GM19438 (cell line): Measurements from ENCODE around the gene C1orf21.

Experiments used
- ATAC-seq: cut with Tn5 transposase; IDR thresholded peaks from one replicate; pipeline ENCODE4 v1.9.1; 2021; ENCODE audit warnings: low read depth; ENCODE audit not compliant: unreplicated experiment

Gene C1orf21

DNA sequence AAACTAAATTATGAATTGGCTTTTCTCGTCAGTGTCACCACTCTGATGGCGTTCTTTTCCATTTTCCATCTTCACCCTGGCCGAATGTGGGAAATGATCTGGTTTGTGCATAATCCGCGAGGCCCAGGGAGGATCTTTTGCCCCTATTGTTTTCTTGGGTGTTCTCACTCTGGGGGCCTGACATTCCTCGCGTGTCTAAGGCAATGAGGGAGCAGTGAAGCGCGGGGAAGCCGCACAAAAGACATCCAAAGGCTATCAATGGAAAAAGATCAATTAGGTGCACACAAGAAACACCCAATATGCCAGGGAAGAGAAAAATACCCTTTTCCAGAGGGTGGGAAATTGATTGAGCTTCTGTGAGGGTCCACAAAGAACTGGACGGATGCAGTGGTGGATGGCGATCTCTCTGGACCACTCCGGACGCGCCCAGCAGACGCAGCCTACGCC lies 941 bp upstream of the C1orf21 start:
- ATAC-seq: no peak

DNA sequence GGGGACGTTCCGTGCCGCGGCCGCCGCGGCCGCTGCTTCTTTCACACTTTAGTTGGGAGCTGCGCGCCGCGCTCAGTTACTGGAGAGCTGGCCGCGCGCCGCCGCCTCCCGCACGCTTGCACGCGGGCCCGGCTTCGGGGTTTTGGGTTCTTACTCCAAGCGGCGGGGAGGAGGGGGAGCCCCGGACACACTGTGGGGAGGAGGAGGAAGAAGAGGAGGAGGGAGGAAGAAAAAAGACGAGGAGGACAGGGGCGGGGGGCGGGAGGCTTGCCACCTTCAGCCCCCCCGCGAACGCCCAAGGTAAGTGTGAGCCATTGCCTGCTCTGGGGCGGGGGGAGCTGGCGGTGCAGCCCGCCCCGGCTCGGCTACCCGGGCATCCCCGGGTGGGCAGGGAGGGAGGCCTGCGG lies 243 bp downstream of the C1orf21 start:
- peak; percentile 37 for ATAC-seq

DNA sequence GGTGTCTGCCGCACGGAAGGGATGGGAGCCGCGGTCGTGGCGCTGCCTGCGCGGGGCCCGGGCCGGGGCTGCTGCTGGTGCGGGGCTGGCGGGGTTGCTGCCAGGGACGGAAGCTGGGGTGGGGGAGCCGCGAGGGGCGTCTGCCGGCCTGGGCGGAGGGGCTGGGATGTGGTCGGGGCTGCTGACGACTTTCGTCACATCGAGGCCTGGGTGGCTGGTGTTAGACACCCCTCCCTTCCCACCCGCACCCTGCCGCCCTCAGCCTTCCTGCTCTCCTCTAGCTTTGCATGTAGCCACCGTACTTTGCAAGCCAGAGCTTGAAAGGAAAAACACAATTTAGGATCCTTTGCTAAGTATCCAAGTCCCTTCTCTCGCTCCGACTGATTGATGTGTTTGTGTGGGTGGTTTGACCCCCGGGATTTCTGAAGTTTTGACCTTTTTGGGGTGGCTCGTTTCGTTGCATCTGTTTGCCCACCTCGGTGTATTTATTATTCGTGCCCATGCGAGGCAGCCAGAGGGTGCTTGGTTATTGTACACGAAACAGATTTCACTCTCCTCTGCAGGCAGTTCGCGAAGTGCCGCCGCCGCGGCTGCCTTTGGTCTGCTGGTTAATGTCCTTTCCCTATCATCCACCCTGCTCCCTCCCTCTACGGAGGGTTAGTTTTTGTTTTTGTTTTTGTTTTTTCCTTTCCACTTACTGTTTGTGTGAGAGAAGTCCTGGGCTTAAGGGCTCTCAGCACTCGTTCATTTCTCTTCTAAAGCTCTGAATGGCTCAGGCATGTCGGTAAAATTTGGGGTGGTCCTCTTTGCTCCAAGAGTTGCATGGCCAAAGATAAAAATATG lies 868 bp downstream of the C1orf21 start:
- peak; percentile 45 for ATAC-seq

DNA sequence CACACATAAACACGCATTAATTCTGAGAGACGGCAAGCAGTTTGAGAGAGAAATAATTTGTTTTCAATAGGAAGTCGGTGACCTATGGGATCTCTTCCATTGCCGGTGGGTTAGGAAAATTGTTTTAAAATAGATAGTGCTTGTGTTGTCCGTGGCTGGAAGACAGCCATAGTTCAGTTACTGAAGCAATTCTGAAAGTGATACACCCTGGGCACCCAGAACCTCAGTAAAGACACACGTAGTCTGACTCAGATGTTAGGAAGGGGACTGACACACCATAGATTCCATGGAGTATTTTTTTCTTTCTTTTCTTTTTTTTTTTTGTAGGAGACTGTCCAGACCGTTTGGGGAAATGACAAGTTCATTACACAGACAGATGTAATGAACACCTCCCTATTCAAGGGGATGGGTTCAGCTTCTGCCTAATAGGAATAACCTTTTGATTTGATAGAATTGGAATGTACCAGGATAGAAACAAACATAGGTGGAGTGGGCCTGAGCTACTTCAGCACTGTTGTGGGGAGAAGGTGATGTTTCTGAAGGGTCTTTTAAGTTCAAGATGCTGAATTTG lies 1.6 kb downstream of the C1orf21 start:
- ATAC-seq: no peak

DNA sequence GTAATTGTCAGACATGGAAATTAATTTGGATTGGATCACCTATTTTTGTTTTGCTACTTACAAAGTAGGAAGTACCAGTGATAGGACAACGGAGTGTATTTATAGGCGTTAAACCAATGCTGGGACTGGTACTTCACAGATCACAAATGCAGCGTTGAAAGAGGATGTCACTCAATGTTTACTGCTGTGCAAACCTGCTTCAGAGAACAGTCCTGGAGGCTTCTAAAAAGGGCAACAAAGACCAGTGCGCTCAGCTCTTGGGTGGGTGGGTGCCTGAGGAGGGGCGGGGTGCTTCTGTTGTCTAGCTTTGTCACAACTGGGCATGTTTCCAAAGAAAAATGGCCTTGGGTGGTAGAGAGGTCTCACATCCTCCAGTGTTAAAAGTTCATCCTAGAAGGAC lies 2.1 kb downstream of the C1orf21 start:
- no peak for ATAC-seq

DNA sequence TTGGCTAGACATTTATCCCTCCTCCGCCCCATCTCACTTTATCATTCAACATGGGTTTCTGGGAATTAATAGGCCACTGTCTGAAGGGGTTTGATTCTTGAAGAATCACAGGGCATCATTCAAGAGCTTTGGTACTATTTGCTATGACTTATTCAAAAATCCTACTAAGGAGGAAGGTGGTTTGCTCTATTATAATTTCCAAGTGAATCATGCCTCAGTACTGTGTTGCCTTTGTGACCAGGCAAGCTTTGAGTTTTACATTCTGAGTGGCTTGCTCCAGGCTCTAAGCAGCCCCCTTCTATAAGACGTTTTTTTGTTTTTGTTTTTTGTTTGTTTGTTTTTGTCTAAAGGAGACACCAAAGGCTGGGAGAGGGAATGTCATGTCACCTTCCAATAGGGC lies 2.6 kb downstream of the C1orf21 start:
- no peak for ATAC-seq

DNA sequence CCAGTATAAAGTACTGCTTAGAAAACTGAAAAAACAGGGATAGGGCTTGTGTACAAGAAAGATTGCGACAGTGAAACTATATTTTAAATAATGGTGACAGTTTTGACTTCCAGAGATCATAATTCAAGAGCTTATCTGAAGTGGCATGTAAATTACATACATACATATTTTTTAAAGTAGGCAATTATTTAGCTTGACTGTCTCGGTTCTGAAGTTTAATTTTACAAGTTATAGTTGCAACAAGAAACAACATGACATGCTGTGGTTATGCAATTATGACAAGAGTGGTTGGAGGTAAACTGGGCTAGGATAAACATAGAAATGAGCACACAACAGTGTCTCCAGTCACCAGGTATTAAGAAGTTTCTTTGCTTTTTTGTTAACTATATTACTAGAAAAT lies 4.1 kb downstream of the C1orf21 start:
- no peak for ATAC-seq

DNA sequence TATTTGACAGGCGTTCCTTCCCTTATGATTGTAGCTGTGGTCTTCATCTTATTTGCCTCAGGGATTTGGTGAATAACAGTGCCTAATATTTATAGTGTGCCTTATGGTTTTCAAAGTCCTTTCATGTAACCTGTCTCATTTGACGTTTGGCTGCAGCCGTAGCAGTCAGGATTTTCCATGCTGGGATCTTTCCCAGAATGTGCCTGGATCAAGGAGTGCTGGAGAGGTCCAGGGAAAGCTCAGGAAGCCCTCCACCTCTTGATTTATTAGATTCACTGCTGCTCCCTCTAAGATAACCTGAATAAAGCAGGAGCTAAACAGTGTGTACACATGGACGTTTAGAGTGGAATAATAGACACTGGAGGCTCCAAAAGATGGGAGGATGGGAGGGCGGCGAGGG lies 5.2 kb downstream of the C1orf21 start:
- ATAC-seq: no peak

DNA sequence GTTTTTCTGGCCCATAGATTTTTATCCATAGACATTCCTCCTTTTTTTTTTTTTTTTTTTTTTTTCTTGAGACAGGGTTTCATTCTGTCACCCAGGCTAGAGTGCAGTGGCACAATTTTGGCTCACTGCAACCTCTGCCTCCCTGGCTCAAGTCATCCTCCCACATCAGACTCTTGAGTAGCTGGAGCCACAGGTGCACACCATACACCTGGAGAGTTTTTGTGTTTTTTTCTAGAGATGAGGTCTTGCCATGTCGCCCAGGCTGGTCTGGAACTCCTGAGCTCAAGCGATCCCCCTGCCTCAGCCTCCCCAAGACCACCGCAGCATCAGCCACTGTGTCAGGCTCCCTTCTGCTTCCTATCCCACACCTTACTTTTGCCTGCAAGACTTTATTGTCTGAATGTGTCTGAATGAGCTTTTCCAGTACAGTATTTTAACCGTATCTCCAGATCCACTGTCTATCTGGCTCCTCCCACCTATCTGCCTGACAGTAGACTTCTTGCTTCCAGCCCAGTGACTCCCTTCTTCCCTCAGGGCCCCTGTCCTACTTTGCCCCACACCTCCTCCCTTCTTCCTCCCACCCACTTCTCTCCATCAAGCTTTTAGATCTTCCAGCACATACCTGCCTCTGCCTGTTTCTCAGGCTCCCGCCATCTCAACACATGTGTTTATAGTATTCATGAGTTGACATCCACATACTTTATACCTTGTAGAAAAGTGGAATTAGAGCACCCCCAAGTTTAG lies 6.1 kb downstream of the C1orf21 start:
- no peak for ATAC-seq

DNA sequence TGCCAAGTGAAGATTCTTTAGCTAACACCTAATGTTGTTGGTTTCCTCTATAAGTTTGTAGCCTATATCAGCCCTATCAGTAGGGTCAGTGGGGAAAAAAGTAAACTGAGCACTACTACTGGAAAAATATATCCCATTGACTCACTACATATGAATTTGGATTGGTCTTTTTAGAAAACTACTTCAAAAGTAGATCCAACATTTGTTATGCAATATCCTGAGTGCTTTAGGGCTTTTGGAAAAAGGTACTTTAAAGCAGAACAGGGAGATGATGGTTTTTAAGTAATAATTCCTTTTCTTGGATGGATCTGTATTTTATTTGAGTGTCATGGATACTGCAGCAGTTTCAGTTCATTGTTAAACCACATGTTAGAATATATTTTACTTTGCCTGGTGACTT lies 7.1 kb downstream of the C1orf21 start:
- no peak for ATAC-seq

DNA sequence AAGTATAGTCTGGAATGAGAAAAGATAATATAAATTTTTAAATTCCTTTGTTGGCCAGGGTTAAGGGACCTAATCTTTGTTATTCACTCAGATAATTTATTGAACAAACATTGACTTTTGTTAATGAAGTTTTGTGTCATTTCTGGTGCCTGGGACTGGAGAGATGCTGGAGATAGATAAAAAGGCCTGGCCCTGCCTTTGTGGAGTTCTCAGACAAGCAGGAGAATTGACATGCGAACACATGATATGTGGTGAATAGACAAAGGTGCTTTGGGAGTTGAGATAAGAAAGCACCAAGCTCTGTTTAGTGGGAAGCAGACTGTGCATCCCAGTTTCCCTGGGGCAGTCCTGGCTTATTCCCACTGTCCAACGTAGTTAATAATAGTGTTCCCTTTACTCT lies 8.5 kb downstream of the C1orf21 start:
- ATAC-seq: no peak

DNA sequence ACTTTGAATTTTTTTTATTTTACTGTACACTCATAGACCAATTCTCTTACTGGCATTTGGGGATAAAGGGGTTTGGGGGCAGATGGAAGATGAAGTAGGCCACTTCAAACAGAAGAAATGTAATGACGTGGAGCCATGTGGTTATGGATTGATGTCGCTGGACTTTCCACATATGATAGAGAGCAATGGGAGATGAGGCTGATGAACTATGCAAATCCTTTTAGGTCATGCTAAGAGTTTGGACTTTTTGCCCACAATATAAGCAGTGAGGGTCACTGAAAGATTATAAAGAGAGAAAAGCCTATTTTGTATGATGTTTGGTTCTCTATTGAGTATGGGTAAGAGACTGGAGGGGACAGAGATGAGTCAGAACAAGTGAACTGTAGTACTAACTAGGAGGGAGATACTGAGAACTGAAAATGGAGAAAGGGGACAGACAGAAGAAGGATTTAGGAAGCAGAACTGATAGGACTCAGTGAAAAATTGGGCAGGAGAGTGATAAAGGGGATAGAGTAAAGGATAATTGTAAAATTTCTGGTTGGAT lies 9.2 kb downstream of the C1orf21 start:
- ATAC-seq: no peak

DNA sequence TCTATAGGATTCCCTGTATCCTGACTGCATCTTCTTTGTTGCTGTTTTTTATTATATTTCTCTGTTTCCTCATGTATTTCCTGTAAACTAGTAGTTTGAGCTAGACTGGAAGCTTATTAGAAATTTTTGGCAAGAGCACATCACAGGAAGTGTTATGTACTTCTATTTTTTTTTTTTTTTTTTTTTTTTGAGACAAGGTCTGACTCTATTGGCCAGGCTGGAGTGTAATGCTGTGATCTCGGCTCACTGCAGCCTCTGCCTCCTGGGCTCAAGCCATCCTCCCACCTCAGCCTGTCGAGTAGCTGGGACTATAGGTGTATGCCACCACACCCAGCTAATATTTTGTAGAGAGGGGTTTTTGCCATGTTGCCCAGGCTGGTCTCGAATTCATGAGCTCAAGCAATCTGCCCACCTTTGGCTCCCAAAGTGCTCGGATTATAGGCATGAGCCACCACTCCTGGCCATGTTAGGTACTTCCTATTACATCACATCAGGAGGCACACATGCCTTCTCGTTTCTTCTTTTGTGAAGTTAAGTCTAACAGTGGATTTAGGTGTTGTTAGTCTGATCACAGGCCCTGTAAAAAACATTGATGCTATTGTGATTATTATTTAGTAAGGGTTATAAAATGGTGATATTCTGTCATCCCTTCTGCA lies 12.5 kb downstream of the C1orf21 start:
- ATAC-seq: no peak

DNA sequence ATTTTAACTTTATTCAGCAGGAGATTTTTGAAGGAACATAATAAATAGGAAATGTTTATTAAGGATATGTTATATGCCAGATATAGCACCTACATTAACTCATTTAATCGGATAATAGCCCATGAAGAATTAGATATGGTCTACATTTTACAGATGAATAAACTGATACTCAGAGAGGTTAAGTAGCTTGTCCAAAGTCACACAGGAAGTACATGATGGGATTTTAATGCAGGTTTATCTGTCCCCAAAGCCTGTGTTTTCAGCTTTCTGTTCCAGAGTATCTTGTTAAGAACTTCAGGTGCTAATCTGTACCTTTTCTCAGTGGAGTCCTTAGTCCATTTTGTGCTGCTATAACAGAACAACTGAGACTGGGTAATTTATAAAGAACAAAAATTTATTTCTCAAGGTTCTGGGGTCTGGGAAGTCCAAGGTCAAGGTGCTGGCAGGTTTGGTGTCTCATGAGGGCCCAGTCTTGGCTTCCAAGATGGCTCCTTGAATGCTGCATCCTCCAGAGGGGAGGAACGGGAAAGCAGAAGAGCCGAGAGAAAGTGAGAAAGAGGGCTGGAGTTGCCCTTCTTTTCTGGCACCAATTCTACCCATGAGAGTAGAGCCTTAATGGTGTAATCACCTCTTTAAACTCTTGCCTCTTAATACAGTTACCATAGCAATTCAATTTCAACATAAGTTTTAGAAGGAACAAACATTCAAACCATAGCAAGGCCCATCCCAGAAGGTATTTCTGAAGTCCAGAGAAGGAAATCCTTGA lies 17.3 kb downstream of the C1orf21 start:
- no peak for ATAC-seq

DNA sequence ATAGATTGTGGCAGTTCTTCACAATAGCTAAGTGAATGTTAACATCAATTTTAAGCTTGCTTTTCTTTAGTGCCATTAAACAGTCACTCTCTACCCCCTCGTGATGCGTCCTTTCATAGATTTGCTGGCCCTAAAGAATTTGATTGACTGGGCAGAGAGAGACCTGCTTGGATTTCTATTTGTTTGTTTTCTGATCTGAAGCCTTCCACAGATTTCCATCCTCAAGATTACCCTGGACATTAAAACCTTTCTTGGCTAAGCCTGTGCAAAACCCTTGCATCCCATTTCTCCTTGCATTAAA lies 17.8 kb downstream of the C1orf21 start:
- ATAC-seq: no peak

DNA sequence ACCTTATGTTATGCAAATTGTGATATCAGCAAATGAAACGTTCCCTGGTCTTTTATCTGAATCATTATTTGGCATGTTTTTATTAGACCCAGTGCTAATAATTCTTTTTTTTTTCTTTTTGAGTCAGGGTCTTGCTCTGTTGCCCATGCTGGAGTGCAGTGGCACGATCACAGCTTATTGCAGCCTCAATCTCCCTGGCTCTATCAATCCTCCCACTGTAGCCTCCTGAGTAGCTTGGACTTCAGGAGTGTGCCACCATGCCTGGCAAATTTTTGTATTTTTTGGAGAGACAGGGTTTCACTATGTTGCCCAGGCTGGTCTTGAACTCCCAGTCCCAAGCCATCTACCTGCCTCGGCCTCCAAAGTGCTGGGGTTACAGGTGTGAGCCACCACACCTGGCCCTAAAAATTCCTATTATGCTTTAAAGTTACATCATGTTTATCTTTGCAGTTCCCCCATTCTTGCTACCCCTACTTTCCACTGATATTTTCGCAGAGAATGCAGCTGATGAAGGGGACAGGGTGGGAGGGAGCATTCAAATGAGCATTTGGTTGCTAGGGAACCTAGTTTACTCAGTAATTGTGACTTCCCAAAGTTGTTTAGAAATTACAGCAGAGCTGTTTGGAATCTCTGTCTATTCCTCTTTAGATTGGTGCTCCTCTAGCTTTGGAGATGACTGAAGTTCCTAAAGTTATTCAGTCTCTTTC lies 18.4 kb downstream of the C1orf21 start:
- no peak for ATAC-seq

DNA sequence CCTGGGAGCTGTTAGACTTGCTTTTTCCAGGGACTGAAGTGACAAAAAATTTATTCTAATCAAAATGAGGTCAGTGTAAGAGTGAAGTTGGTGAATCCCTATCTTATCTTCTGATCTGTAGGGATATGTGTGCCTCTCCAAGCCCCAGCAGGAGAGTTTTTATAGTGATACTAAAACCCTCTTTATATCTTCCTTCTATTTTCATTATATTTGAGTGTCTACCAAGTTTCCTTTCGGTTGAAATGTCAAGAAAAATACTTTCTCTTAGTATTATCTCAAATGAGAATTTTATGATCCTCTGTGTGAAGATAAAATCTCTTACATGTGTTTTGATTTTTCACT lies 18.9 kb downstream of the C1orf21 start:
- no peak for ATAC-seq

DNA sequence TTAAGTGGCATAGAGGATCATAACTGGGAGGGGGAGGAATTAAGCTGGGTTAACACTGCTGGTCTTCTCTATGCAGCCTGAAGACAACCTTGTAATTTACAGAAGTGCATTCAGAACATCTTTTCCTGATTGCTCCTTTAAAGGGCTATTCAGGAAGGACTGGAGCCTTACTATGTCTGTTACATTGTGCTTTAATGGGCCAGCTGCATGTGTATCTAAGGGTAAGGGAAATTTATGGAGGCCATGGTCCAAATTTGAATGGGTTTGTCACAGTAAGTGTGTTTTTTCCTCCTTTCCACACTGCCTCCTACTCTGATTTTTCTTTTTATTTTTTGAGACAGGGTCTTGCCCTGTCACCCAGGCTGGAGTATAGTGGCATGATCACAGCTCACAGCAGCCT lies 19.6 kb downstream of the C1orf21 start:
- ATAC-seq: no peak

DNA sequence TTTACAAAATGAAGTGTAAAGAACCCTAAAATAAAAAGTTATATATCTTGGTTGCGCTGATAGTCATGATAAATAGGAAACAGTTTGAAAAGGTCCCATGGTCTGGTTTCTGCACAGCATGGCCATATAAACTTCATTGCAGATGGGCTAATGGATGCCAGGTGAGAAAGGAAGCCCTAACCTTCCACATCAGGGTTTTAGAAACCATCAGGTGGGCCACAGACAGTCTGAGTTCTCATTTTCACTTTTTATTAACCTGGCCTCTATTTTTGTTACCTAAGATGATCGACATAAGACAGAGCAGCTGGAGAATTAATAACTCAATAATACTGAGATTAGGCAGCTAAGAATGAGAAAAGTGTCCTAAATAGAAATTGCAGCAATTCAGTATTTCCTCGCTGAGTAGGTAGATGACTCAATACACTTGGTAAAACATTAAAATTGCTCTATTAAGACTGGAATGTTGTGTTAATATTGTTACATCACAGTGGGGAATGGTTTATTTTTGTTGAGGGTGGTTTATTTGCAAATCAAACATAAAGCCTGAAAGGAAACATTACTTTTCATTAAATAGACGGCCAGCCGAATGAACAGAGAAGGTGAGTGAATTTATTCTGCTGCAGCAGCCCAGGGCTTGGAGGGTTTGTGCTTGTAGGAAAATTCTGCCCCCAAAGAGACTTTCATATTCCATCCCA lies 21.1 kb downstream of the C1orf21 start:
- no peak for ATAC-seq
